Measurements from ENCODE around the gene NOTCH3. TPM values are rescaled to one million over a fixed set of nuclear protein-coding genes. Genes with fewer than 3 reads are reported as not detected.

Gene NOTCH3
- total RNA-seq, 1 donor, result 39.4 TPM

DNA sequence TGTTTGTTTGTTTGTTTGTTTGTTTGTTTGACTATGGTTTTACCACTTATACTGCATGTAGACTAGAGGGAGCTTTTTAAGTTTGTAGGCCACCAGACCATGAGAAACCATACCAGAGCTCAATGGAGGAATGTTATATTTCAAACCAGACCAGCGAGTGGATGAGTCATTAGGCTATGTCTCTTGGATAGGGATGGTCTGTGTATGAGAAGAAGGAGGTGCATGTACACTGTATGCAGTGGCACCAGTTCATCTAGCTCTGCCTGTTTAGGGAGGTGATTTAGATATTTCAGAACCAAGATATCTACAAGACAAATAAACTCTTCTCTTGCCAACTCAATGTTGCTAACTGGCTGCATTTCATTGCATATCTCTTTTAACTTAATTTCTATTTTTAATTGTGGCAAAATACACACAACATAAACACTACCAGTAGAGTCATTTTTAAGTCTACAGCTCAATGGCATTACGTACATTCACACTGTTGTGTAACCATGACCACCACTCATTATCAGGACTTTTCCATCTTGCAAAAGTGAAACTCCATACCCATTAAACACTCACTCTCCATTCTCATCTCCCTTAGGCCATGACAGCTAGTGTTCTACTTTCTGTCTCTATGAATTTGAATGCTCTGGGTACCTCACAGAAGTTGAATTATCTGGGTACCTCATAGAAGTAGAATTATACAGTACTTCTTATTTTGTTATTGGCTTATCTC is 64.4 kb downstream of the NOTCH3 start:
- no peak overlapping the region for H3K4me3 ChIP-seq (ENCODE audit: low read depth, low read length)
- peak; percentile 14 for DNase-seq (ENCODE audit: low read depth)
- TF ChIP-seq, protein P1, sequence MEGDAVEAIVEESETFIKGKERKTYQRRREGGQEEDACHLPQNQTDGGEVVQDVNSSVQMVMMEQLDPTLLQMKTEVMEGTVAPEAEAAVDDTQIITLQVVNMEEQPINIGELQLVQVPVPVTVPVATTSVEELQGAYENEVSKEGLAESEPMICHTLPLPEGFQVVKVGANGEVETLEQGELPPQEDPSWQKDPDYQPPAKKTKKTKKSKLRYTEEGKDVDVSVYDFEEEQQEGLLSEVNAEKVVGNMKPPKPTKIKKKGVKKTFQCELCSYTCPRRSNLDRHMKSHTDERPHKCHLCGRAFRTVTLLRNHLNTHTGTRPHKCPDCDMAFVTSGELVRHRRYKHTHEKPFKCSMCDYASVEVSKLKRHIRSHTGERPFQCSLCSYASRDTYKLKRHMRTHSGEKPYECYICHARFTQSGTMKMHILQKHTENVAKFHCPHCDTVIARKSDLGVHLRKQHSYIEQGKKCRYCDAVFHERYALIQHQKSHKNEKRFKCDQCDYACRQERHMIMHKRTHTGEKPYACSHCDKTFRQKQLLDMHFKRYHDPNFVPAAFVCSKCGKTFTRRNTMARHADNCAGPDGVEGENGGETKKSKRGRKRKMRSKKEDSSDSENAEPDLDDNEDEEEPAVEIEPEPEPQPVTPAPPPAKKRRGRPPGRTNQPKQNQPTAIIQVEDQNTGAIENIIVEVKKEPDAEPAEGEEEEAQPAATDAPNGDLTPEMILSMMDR (IDR thresholded peaks at IDR 0.05; ENCODE audit: insufficient read depth, low read length), result no peak

DNA sequence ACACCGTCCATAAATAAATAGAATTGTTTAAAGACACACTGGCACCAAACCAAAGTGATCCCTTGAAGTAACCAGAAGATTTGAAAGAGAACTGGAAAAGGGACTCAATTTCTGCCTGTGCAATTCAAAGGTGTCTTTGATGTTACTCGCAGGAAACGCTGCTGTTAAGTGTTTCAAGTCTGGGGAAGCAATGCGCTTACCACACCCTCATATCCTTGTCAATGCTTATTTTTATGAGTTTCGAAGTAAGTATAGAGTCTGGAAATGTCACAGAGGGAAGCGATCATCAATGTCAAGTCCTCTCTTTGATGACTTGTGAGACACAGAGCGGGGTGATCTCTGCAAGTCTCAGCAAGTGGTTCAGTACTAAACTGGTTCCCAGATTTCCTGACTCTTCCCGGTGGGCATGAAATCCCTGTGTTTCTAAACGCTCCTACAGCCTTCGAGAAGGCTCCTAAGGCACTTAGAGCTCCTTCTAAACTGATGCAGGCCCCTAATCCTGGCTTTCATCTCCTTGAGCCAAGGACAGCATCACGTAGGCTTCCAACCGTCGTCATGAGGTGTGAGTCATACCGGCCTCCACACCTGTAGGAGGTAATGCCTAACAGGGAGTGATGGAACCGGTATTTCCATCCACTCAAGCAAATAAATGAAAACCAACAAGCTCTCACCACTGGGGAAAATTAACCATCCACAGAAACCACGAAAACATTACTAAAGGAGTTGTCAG is 70.8 kb downstream of the NOTCH3 start:
- TF ChIP-seq, protein P1 (IDR thresholded peaks at IDR 0.05; ENCODE audit: insufficient read depth, low read length), result no peak
- no peak for DNase-seq (ENCODE audit: low read depth)
- no peak overlapping the region for H3K4me3 ChIP-seq (ENCODE audit: low read depth, low read length)

- no peak overlapping the region for H3K4me3 ChIP-seq (ENCODE audit: low read depth, low read length)
- TF ChIP-seq, protein P1 (IDR thresholded peaks at IDR 0.05; ENCODE audit: insufficient read depth, low read length), result no peak
- no peak for DNase-seq (ENCODE audit: low read depth)
These were observed 72.5 kb downstream of the NOTCH3 start for GRCh38 chr19:15128162-15128770.

GRCh38 chr19:15126131-15126910 is 74.5 kb downstream of the NOTCH3 start:
- TF ChIP-seq, protein P1 (IDR thresholded peaks at IDR 0.05; ENCODE audit: insufficient read depth, low read length), result no peak
- peak overlapping the region; percentile 48 for H3K4me3 ChIP-seq (ENCODE audit: low read depth, low read length)
- peak; percentile 61 for DNase-seq (ENCODE audit: low read depth)

DNA sequence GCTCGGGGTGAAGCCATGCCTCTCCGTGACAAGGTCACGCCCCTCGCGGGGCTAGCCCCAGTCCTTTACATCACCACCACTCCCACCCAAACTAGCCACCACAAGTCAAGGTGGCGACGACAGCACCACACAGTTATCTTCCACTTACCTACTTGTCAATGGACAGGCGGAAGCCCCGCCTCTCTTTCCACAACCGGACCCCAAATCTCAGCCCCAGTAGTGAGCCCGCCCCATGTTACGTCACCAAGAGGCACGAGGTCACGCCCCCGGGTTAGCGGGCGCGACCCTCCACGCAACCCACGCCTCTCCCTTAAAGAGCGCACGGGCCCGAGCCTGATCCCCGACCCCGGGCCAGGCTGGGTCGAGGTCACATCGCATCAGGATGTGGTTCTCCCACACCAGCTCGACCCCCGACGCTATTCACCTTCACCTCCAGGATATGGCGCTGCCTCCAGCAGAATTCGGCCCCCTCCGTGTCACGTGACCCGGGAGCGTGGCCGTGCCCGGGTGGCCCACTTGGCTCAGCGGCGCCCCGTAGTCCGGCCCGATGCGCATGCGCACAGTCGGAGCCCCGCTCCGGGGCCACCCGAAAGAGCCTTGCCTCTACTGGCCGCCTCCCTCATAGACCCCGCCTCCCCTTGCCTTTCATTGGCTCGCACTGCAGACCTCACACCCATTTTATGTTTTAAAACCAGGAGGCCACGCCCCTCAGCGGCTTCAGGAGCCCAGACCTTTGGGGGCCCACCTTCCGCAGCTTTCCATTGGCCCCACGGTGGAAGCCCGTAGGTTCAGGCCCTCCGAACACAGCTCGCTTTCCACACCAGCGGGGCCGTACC is 75.3 kb downstream of the NOTCH3 start:
- TF ChIP-seq, protein P1 (IDR thresholded peaks at IDR 0.05; ENCODE audit: insufficient read depth, low read length), result peak; percentile 1
- DNase-seq (ENCODE audit: low read depth), result peak; percentile 97
- H3K4me3 ChIP-seq (ENCODE audit: low read depth, low read length), result peak overlapping the region; percentile 91

Measured in fibroblast of the aortic adventitia (primary cell).